Mesodermal cell (in vitro differentiated cells): ENCODE data around the gene METTL22. TPM values are rescaled to one million over a fixed set of nuclear protein-coding genes. Genes with fewer than 3 reads are reported as not detected.

Experiments used
- H3K27ac ChIP-seq: 2 replicates; pipeline ENCODE4 v1.7.0; 2013; ENCODE audit warnings: mild to moderate bottlenecking, low read depth, low read length, moderate library complexity; ENCODE audit not compliant: severe bottlenecking
- H3K36me3 ChIP-seq: 2 replicates; pipeline ENCODE4 v1.7.1; 2013; ENCODE audit warnings: mild to moderate bottlenecking, low read length, moderate library complexity; ENCODE audit not compliant: control insufficient read depth, insufficient read depth
- H3K4me1 ChIP-seq: one replicate; pipeline ENCODE4 v1.7.1; 2013; ENCODE audit warnings: mild to moderate bottlenecking, low read length; ENCODE audit not compliant: insufficient read depth, control insufficient read depth, poor library complexity, severe bottlenecking
- H3K4me3 ChIP-seq: 2 replicates; pipeline ENCODE4 v1.7.0; 2013; ENCODE audit warnings: low read length, control low read depth, mild to moderate bottlenecking; ENCODE audit not compliant: insufficient read depth, poor library complexity, severe bottlenecking; ENCODE audit errors: extremely low read depth
- H3K9me3 ChIP-seq: 2 replicates; pipeline ENCODE4 v1.7.1; 2013; ENCODE audit warnings: mild to moderate bottlenecking, low read length, moderate library complexity; ENCODE audit not compliant: control insufficient read depth
- WGBS, 2 experiments: methylation state at CpG; one replicate each; pipeline ENCODE4 v1.1.5; 2013; ENCODE audit warnings: missing lambda C conversion rate in 2 of 2; ENCODE audit not compliant: insufficient coverage in 2 of 2; 5-methylcytosine and 5-hydroxymethylcytosine counted together
- polyA plus RNA-seq, 2 experiments: library from polyadenylated mRNA; stranded (reverse); fragments of 50-300 nt; gene quantifications; one replicate each; pipeline ENCODE4 v1.2.3, GENCODE V29; 2013

The METTL22 gene, protein sequence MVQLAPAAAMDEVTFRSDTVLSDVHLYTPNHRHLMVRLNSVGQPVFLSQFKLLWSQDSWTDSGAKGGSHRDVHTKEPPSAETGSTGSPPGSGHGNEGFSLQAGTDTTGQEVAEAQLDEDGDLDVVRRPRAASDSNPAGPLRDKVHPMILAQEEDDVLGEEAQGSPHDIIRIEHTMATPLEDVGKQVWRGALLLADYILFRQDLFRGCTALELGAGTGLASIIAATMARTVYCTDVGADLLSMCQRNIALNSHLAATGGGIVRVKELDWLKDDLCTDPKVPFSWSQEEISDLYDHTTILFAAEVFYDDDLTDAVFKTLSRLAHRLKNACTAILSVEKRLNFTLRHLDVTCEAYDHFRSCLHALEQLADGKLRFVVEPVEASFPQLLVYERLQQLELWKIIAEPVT
- polyA plus RNA-seq (2013, experiment 1 of 2): 49.4 TPM
- 34.8 TPM for polyA plus RNA-seq (2013, experiment 2 of 2)

DNA sequence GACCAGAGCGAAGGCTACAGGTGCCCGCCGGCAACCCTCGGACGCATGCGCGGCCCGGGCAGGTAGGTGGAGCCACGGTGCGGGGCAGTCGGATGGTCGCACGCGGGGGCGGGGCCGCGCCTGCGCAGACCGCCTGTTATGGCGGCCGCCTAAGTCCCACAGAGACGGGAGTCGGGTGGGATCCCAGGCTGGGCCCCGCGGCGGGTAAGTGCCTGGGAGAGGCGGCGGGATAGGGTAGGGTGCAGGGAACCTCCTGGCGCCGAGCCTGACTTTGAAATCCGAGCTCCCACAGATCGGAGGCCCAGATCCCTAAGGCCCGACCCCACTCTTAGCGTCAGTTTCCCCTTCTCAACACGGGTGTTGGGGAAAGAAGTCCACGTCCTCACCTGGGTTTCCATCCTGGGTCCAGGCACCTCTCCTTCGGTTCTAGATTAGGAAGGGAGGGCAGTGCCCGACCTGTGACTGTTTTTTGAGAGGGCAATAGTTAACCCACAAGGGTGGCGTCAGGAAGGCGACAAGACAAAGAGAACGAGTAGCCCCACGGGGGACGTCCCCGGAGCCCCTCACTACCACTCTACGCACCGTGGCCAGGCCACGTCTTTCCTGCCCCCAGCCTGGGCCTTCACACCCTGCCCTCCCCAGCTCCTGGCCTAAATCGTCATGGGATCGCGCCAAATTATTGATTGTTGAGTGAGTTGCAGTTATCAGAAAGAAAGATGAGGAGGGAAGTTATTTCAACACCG lies at the start of gene METTL22:
TSS of gene METTL22 (plus strand) at position 127 of the 743 bp plus-strand sequence. CDS start 3,968 bp downstream, outside the sequence.
- 0 to 1% methylated on average over 31 to 38 of the region's 51 CpGs for WGBS, 2 experiments
- Histone ChIP-seq H3K4me3 (peak within 1 kb of the TSS; percentile 91), H3K27ac (peak within 1 kb of the TSS; percentile 82), H3K4me1 (peaks cover 11% of the 10 kb centered on the region), H3K36me3 (peaks cover 36% of the 10 kb centered on the region), H3K9me3 (no peaks in the 10 kb centered on the region)

- Histone ChIP-seq H3K9me3 (no peaks in the 10 kb centered on the region), H3K4me1 (peaks cover 23% of the 10 kb centered on the region), H3K4me3 (no peak overlapping the region), H3K36me3 (no peaks in the 10 kb centered on the region), H3K27ac (peak overlapping the region; percentile 94)
- 80 to 83% methylated on average over 5 to 6 of the region's 11 CpGs for WGBS, 2 experiments
These were observed 49.2 kb upstream of the METTL22 start for GRCh38 chr16:8572063-8572918.

GRCh38 chr16:8572919-8573724 lies 48.4 kb upstream of the METTL22 start:
- no peaks in the 10 kb centered on the region for H3K9me3 ChIP-seq
- H3K4me1 ChIP-seq: peaks cover 23% of the 10 kb centered on the region
- H3K4me3 ChIP-seq: no peak overlapping the region
- no peaks in the 10 kb centered on the region for H3K36me3 ChIP-seq
- no peak overlapping the region for H3K27ac ChIP-seq
- 36 to 69% methylated on average over 4 to 6 of the region's 7 CpGs for WGBS, 2 experiments

DNA sequence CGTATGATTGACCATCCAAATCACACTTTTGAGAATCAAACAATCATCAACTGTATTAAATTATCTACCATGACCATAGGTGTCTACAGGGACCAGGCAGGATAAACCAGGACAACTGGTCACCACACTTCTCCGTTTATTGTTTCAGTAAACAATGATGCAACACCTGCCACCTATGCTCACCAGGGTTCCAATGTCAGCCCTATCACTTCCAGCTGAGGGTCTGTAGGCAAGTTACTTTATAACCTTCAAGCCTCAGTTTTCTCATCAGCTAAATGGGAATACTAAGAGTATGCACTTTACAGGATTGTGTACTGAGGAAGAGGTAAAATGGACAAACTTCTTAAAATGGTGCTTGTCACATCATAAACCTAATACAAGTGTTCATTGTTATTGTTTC lies 46.1 kb upstream of the METTL22 start:
- Histone ChIP-seq H3K36me3 (no peaks in the 10 kb centered on the region), H3K4me1 (peaks cover 20% of the 10 kb centered on the region), H3K9me3 (no peaks in the 10 kb centered on the region), H3K27ac (no peak overlapping the region), H3K4me3 (no peak overlapping the region)
- WGBS, 2 experiments: 89 to 95% methylated on average over 2 of the region's 2 CpGs

GRCh38 chr16:8576141-8577004 lies 45.1 kb upstream of the METTL22 start:
- no peak overlapping the region for H3K27ac ChIP-seq
- WGBS, 2 experiments: 89 to 100% methylated on average over 2 to 3 of the region's 4 CpGs
- H3K9me3 ChIP-seq: no peaks in the 10 kb centered on the region
- peaks cover 12% of the 10 kb centered on the region for H3K4me1 ChIP-seq
- H3K36me3 ChIP-seq: no peaks in the 10 kb centered on the region
- H3K4me3 ChIP-seq: no peak overlapping the region

DNA sequence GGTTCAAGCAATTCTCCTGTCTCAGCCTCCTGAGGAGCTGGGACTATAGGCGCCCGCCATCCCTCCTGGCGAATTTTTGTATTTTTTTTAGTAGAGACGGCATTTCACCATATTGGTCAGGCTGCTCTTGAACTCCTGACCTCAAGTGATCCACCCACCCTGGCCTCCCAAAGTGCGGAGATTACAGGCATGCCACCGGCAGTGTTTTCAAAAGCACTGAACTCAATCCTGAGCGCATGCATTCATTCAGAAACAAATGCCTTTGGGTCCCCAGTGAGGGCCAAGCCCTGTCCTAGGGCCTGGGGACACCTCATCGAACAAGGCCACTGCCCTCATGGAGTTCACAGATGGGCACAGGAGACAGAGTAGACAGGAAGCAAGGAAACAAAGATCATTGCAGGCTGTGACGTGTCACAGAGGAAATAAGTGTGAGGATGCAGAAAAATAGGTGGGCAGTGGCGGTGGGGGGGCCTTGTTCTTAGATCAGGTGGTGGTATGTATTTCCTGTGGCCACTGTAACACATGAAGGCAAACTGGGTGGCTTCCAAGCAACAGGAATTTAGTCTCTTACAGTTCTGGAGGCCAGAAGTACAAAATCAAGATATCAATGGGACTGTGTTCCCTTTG lies 43.7 kb upstream of the METTL22 start:
- H3K36me3 ChIP-seq: no peaks in the 10 kb centered on the region
- H3K4me1 ChIP-seq: peaks cover 4% of the 10 kb centered on the region
- no peaks in the 10 kb centered on the region for H3K9me3 ChIP-seq
- WGBS, 2 experiments: 79 to 81% methylated on average over 8 to 10 of the region's 10 CpGs
- no peak overlapping the region for H3K27ac ChIP-seq
- no peak overlapping the region for H3K4me3 ChIP-seq

GRCh38 chr16:8579559-8579958 lies 41.9 kb upstream of the METTL22 start:
- 83 to 88% methylated on average over 3 of the region's 9 CpGs for WGBS, 2 experiments

DNA sequence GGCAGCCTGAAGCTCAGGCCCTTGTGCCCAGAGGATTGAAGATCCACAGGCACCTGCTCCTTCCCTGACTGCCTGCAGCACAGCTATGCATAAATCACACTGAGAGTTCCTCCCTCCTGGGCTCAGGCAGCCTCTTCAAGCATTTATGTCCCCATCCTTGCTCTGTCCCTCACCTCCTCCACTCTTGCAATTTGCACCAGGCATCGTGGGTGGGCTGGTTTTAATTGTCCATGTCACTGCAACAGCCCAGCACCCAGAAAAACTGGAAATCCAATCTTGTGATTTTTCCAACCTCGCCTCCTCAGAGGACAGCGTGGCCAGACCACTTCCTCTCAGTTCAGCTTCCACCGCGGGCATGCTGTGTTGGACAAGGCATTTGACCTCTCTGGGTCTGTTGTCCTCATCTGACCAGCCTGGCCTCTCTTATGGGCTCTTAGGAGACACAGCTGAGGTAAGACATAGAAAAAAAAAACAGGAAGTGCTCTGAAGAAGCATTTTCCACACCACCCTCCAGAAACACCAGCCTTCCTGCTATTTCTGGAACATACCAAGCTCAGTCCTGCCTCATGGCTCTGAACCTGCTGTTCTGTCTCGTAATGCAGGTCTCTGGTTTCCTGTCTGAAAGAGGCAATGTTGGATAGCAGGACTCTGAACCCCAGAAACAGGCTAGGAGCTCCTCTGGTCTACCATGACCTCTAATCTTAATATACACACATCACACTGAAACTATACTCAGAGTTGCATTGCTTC lies 39.5 kb upstream of the METTL22 start:
- Histone ChIP-seq H3K9me3 (no peaks in the 10 kb centered on the region), H3K4me1 (peaks cover 4% of the 10 kb centered on the region), H3K36me3 (no peaks in the 10 kb centered on the region), H3K4me3 (no peak overlapping the region), H3K27ac (no peak overlapping the region)
- 68 to 89% methylated on average over 6 of the region's 6 CpGs for WGBS, 2 experiments

More at GRCh38 chr16:8579559-8579958, 41.9 kb upstream of the METTL22 start:
- H3K4me3 ChIP-seq: no peak overlapping the region
- peaks cover 4% of the 10 kb centered on the region for H3K4me1 ChIP-seq
- no peaks in the 10 kb centered on the region for H3K36me3 ChIP-seq
- no peaks in the 10 kb centered on the region for H3K9me3 ChIP-seq
- H3K27ac ChIP-seq: no peak overlapping the region
